MG63 (cell line): ENCODE data around the gene OR6K2. TPM values are rescaled to one million over a fixed set of nuclear protein-coding genes. Genes with fewer than 3 reads are reported as not detected.
"Not testable (repeated sequence)": the region's sequence is repeated elsewhere in the genome, so short reads cannot be mapped to it uniquely, and the experiment has no call there.

ENCODE experiments used
- DNase-seq: peaks from one replicate; pipeline ENCODE4 v3.0.0-alpha.2; 2020
- H3K27me3 ChIP-seq: fragments of 250-450 bp; sonication (Bioruptor Pico); 2 replicates; pipeline ENCODE4 v1.5.1; 2020; ENCODE audit warnings: mild to moderate bottlenecking, moderate library complexity
- H3K36me3 ChIP-seq: fragments of 250-450 bp; sonication (Bioruptor Pico); 2 replicates; pipeline ENCODE4 v1.5.1; 2020; ENCODE audit warnings: mild to moderate bottlenecking, moderate library complexity
- H3K4me3 ChIP-seq: fragments of 250-450 bp; sonication (Bioruptor Pico); 2 replicates; pipeline ENCODE4 v1.5.1; 2020; ENCODE audit warnings: mild to moderate bottlenecking, moderate library complexity
- H3K9me3 ChIP-seq: fragments of 250-450 bp; sonication (Bioruptor Pico); 2 replicates; pipeline ENCODE4 v1.5.1; 2020; ENCODE audit warnings: mild to moderate bottlenecking, moderate library complexity
- total RNA-seq: library from RNA; depleted of rRNA; stranded (reverse); fragments of >200 nt; shearing (Covaris generic); gene quantifications from 2 replicates; pipeline ENCODE4 v1.2.3, GENCODE V29; 2014; ENCODE audit warnings: low replicate concordance; rRNA removed

Gene OR6K2
- not detected in 2 replicates for total RNA-seq

- Histone ChIP-seq H3K36me3 (no peaks in the 10 kb centered on the region), H3K4me3 (no peak within 1 kb of the TSS), H3K27me3 (peaks cover 5% of the 10 kb centered on the region; the same call in 1 of the 2 replicates), H3K9me3 (no peaks in the 10 kb centered on the region)
- no peak for DNase-seq
Observed at GRCh38 chr1:158700552-158700951, at the start of gene OR6K2. TSS of gene OR6K2 (minus strand) at chr1:158700652. CDS start at chr1:158700652, 0 bp downstream.

- Histone ChIP-seq H3K9me3 (no peaks in the 10 kb centered on the region), H3K4me3 (no peak overlapping the region), H3K27me3 (0 out of 2 replicates have a peak, but pooled peaks cover 2% of the 10 kb centered on the region), H3K36me3 (no peaks in the 10 kb centered on the region)
- DNase-seq = no peak
Observed at GRCh38 chr1:158735848-158736247, 35.4 kb upstream of the OR6K2 start.

GRCh38 chr1:158732524-158732923 lies 32.1 kb upstream of the OR6K2 start:
- Histone ChIP-seq H3K9me3 (no peaks in the 10 kb centered on the region), H3K4me3 (no peak overlapping the region), H3K27me3 (peaks cover 3% of the 10 kb centered on the region; the same call in 1 of the 2 replicates), H3K36me3 (no peaks in the 10 kb centered on the region)
- DNase-seq = no peak

DNA sequence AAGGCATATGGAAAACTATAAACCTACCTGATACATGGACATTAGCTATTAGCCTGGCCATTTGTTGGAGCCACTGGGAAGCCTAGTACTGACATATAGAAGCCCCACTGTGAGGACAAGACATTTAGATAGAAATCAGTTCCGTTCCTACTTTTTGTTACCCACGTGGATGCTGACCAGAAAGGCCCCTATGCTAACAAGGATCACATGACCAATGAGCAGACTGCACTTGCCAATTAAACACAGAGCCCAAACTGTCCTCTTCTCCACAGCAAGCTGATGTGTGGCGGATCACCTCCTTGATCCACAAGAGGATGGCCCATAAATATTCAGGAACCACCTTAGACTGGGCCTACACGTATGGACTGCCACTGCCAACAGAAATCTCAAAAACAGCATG lies 31.3 kb upstream of the OR6K2 start:
- DNase-seq = no peak
- H3K9me3 ChIP-seq = no peaks in the 10 kb centered on the region
- no peak overlapping the region for H3K4me3 ChIP-seq
- peaks cover 3% of the 10 kb centered on the region; the same call in 1 of the 2 replicates for H3K27me3 ChIP-seq
- H3K36me3 ChIP-seq = no peaks in the 10 kb centered on the region

- no peak for DNase-seq
Observed at GRCh38 chr1:158730453-158730852, 30.0 kb upstream of the OR6K2 start.

DNA sequence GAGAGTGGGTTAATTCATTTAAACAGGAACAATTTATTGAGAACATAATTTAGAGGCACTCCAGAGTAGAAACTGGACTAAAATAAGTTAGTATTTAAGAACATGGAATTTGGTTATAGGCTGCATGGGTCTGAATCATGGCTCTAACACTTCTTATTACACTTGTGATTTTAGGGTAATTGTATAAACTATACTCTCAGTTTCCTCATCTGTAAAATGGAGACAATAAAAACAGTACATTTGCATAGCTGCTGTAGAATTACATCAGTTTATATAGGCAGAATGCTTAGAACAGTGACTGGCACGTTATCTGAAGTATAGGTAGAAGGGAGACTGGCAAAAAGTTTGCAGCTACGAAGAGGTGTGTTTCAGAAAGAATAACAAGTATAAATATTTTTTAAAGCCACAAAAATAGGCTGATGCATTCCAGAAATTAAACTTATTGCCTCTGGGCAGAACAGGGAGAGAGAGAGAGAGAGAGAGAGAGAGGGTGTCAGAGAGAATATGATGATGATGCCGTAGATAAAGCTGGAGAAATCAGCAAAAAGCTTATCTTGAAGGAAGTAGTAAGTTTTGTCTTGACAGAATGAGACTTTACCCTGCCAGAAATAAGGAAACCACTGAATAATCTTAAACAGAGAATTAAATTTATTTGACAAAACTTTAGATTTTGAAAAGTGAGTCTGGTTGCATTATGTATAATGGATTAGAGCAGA lies 28.2 kb upstream of the OR6K2 start:
- H3K9me3 ChIP-seq = no peaks in the 10 kb centered on the region

More at GRCh38 chr1:158730453-158730852, 30.0 kb upstream of the OR6K2 start:
- Histone ChIP-seq H3K9me3 (no peaks in the 10 kb centered on the region), H3K4me3 (no peak overlapping the region), H3K27me3 (peaks cover 8% of the 10 kb centered on the region), H3K36me3 (no peaks in the 10 kb centered on the region)

GRCh38 chr1:158724442-158724841 lies 24.0 kb upstream of the OR6K2 start:
- peaks cover 13% of the 10 kb centered on the region for H3K27me3 ChIP-seq
- no peaks in the 10 kb centered on the region for H3K9me3 ChIP-seq
- DNase-seq = no peak
- no peaks in the 10 kb centered on the region for H3K36me3 ChIP-seq
- H3K4me3 ChIP-seq = no peak overlapping the region

More for the DNA sequence above, 28.2 kb upstream of the OR6K2 start:
- H3K27me3 ChIP-seq = peaks cover 13% of the 10 kb centered on the region
- H3K4me3 ChIP-seq = no peak overlapping the region
- DNase-seq = no peak
- H3K36me3 ChIP-seq = no peaks in the 10 kb centered on the region

DNA sequence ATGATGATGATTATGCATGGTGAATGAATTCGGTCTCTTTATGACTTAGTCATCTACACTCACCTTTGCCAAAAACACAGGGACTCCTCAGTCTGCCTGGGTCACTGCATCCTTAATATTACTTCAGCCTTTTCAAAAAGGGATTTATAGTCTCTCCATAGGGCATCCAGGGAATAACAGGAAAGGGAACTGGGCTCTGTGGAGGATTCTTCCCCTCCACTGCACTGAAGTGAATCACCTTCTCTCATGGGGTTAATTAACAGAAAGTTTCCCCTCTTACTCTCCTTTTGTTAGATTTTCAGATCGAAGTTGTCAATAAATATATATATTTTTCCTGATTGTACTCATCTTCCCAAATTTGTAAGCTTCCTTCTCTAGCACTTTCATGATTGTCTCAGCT lies 20.2 kb upstream of the OR6K2 start, which contains the start of gene OR6K3:
TSS of gene OR6K3 (minus strand) at position 101 of the 400 bp plus-strand sequence. CDS start 2,605 bp downstream, outside the sequence.
- H3K36me3 ChIP-seq = no peaks in the 10 kb centered on the region
- H3K9me3 ChIP-seq = no peaks in the 10 kb centered on the region
- H3K27me3 ChIP-seq = peaks cover 6% of the 10 kb centered on the region; the same call in 1 of the 2 replicates
- H3K4me3 ChIP-seq = no peak within 1 kb of the TSS
- no peak for DNase-seq

DNA sequence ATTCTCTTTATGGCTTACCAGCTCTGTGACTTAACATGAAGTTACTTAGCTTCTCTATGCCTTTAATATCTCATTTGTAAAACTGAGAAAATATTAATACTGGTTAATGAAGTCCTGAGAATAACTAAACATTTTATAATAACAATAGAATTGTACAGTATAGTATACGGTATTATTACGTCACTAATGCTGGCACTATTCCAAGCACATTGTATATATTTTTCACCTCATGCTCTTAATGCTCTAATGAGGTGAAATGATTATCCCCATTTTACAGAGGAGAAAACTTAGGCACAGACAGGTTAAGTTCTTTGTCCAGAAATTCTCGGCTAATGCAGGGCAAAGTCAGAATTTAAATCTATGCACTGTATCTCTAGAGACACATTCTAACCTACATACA lies 19.2 kb upstream of the OR6K2 start:
- no peaks in the 10 kb centered on the region for H3K36me3 ChIP-seq
- no peak overlapping the region for H3K4me3 ChIP-seq
- H3K9me3 ChIP-seq = no peaks in the 10 kb centered on the region
- DNase-seq = no peak
- H3K27me3 ChIP-seq = 0 out of 2 replicates have a peak, but pooled peaks cover 2% of the 10 kb centered on the region

DNA sequence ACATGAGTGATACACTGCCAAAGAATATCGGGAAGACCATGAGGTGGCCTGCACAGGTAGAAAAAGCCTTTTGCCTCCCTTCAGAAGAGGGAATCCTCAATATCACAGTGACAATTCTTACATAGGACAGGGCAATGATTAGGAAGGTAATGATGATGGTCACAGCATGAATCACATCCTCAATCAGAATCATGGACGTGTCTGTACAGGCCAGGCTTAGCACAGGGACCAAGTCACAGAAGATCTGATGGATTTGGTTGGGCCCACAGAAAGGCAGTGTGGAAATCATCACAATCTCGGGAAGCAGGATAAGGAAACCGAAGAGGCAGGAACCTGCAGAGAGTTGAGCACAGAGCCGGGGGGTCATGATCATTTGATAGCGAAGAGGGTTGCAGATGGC lies 16.9 kb upstream of the OR6K2 start:
- H3K4me3 ChIP-seq = no peak overlapping the region
- DNase-seq = no peak
- no peaks in the 10 kb centered on the region for H3K36me3 ChIP-seq
- H3K27me3 ChIP-seq = no peaks in the 10 kb centered on the region; the same call in 1 of the 2 replicates
- H3K9me3 ChIP-seq = no peaks in the 10 kb centered on the region

DNA sequence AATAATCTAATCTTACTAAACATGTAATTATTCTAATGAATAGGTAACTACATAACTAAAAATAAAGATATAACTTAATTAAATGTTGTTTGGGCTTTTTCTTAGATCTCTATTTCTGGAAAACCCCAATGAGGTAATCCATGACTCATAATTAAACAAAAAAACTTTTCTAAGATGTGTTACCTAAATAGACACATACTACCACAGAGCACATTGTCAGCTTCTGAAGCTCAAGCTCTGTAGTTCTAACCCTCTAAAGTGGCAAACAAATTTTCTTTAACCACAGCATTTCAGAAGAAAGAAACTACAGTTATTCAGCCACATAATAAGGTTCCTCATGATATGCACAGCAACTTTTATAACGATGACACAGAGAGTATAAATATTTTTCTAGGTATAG lies 15.9 kb upstream of the OR6K2 start:
- no peak for DNase-seq
- Histone ChIP-seq H3K27me3 (no peaks in the 10 kb centered on the region; the same call in 1 of the 2 replicates), H3K4me3 (no peak overlapping the region)

GRCh38 chr1:158714754-158715153 lies 14.3 kb upstream of the OR6K2 start:
- Histone ChIP-seq H3K9me3 (no peaks in the 10 kb centered on the region), H3K4me3 (no peak overlapping the region), H3K36me3 (no peaks in the 10 kb centered on the region), H3K27me3 (no peaks in the 10 kb centered on the region; the same call in 1 of the 2 replicates)
- DNase-seq = no peak

More for the DNA sequence above, 15.9 kb upstream of the OR6K2 start:
- Histone ChIP-seq H3K36me3 (no peaks in the 10 kb centered on the region), H3K9me3 (no peaks in the 10 kb centered on the region)

DNA sequence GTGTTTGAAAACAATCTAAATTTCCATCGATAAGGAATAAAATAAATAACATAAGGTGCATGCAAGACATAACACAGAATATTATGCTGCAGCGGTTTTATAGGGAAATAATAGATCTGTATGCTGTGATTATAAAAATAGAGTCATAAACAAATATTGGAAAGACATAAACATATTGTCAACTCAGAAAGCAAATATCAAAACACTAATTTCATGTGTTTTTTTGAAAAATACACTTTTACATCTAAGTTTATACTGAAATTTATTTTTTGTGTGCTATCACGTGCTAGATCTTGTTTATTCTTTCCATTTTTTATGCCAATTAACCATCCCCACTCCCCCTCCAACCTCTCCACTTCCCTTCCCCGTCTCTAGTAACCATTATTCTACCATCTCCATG lies 10.6 kb upstream of the OR6K2 start:
- no peak overlapping the region for H3K4me3 ChIP-seq
- no peak for DNase-seq
- no peaks in the 10 kb centered on the region for H3K36me3 ChIP-seq
- H3K9me3 ChIP-seq = no peaks in the 10 kb centered on the region
- H3K27me3 ChIP-seq = no peaks in the 10 kb centered on the region; the same call in 1 of the 2 replicates

DNA sequence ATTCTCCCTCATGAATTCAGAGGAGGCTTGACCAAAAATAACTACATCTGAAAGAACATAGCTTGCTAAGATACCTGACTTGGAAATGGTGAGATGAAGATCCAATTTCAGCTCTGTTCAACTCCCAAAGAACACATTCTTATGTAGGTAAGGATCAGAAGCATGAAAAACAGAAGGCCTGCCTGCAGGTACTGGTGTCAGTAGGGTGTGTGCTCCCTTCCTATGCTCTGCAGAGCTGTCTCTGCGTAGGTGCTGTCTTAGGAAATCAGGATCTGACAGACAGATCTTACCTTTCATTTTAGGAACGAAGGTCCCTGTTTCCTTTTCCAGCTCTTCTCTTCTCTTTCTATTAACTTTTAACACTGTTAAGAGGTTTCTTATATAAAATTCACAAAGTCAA lies 5.6 kb upstream of the OR6K2 start:
- H3K36me3 ChIP-seq = no peaks in the 10 kb centered on the region
- no peak for DNase-seq
- H3K4me3 ChIP-seq = no peak overlapping the region
- H3K9me3 ChIP-seq = no peaks in the 10 kb centered on the region
- H3K27me3 ChIP-seq = no peaks in the 10 kb centered on the region; the same call in 1 of the 2 replicates

DNA sequence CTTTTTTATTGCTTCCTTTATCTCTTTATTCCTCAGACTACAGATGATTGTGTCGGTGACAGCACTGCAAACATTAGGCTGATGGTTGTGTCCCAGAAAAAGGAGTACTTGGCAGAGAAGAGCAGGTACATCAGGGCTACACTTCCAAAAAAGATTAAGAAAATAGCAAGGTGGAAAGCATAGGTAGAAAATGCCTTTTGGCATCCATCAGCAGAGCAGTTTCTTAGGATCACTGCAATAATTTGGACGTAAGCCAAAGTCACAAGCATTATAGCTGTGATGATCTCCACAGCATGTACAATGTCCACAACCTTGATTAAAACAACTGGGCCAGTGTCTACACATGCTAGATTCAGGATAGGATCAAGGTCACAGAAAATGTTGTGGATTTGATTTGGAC lies 5.9 kb downstream of the OR6K2 start:
- Histone ChIP-seq H3K36me3 (no peaks in the 10 kb centered on the region), H3K9me3 (no peaks in the 10 kb centered on the region), H3K4me3 (no peak overlapping the region), H3K27me3 (peaks cover 5% of the 10 kb centered on the region; the same call in 1 of the 2 replicates)
- DNase-seq = no peak

DNA sequence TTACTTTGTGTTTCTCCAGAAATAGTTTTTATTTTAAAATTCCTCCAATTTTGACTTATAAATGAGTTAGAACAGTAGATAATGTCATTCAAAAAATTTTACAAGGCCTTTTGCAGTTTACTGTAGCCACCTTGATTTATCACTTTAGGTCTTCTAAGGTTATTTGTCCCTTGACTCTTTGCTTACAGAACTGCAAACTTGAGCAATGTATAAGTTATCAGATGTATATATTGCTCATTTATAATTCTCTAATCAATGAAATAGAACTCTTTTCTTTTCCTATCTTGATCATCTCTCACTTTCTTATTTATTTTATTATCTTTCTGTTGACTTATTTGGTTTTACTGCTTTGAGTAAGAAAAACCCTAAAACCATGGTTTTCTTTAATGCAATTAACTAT lies 8.1 kb downstream of the OR6K2 start:
- Histone ChIP-seq H3K9me3 (no peaks in the 10 kb centered on the region), H3K4me3 (no peak overlapping the region), H3K36me3 (no peaks in the 10 kb centered on the region), H3K27me3 (no peaks in the 10 kb centered on the region)
- no peak for DNase-seq

DNA sequence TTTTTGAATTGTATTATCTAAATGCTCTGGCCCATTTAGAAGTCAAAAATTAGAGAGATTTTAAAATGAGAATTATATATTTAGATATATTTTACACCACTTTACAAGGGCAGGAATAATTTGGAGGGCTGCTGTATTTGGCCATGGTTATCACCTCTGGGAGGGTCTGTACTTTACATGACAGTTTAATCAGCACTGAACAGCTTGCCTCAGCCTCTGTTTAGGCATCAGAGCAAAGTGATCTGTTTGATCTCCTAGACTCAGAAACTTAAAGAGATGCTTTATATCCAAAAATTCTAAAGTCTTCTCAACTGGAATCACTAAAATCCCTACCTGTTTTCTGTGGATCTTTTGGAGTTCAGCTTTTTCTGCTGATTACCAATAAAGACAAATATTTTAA lies 8.5 kb downstream of the OR6K2 start:
- no peaks in the 10 kb centered on the region for H3K9me3 ChIP-seq
- H3K4me3 ChIP-seq = no peak overlapping the region
- H3K36me3 ChIP-seq = no peaks in the 10 kb centered on the region
- no peak for DNase-seq
- no peaks in the 10 kb centered on the region for H3K27me3 ChIP-seq

GRCh38 chr1:158691149-158691548 lies 9.3 kb downstream of the OR6K2 start:
- DNase-seq, H3K9me3 ChIP-seq, H3K36me3 ChIP-seq, H3K27me3 ChIP-seq, H3K4me3 ChIP-seq: not testable (repeated sequence)
